ENCODE results near the gene GSTM3. TPM values are rescaled to one million over a fixed set of nuclear protein-coding genes. Genes with fewer than 3 reads are reported as not detected.
"Not testable (repeated sequence)": the region's sequence is repeated elsewhere in the genome, so short reads cannot be mapped to it uniquely, and the experiment has no call there.

The GSTM3 gene
- total RNA-seq, 1 experiment from 2014 or later = 2.2 TPM

- no peak overlapping the region for H3K27ac Mint-ChIP-seq
- no peak overlapping the region for H3K4me3 Mint-ChIP-seq
- H3K9me3 Mint-ChIP-seq = no peaks in the 10 kb centered on the region
- ChIA-PET POLR2A (no interaction called here), CTCF (no interaction called here)
- TF ChIP-seq, protein P1, sequence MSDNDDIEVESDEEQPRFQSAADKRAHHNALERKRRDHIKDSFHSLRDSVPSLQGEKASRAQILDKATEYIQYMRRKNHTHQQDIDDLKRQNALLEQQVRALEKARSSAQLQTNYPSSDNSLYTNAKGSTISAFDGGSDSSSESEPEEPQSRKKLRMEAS (CRISPR knock-in tag; IDR thresholded peaks at IDR 0.05) = no peak
- TF ChIP-seq ZBTB43 (CRISPR knock-in tag; IDR thresholded peaks at IDR 0.05) (no peak), GTF2I (CRISPR knock-in tag; conservative IDR thresholded peaks at IDR 0.05) (no peak), ARID4B (CRISPR knock-in tag; IDR thresholded peaks at IDR 0.05; ENCODE audit: borderline replicate concordance) (no peak), EMX1 (CRISPR knock-in tag; IDR thresholded peaks at IDR 0.05) (no peak), MLX (CRISPR knock-in tag; IDR thresholded peaks at IDR 0.05) (no peak)
- H3K36me3 Mint-ChIP-seq = no peaks in the 10 kb centered on the region
- H3K4me1 Mint-ChIP-seq = no peaks in the 10 kb centered on the region
- DNase-seq (ENCODE audit: low spot score) (no peak), ATAC-seq (no peak)
- H3K27me3 Mint-ChIP-seq (ENCODE audit: low read depth) = no peaks in the 10 kb centered on the region
Observed at GRCh38 chr1:109697066-109697465, 43.8 kb downstream of the GSTM3 start.

DNA sequence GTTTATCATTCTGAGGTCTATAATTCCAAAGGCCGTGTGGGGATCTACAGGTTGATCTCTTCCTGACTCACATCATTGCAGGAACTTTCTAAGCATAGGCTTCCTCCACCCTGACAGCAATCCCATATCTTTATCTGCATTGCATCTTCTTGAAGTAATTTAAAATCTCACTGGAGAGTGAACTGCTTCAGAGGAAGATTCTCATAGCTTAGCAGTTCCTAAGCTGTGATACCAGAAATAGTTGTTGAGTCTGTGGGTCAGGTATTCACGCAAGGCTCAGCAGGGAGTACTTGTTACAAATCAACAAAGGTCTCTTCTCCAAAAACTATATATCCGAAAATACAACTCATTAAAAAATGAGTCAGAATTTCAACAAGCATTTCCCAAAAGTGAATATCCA lies 45.7 kb downstream of the GSTM3 start:
- H3K4me3 Mint-ChIP-seq; ATAC-seq; H3K27ac Mint-ChIP-seq; POLR2A ChIA-PET; H3K27me3 Mint-ChIP-seq (ENCODE audit: low read depth); H3K9me3 Mint-ChIP-seq; H3K36me3 Mint-ChIP-seq; CTCF ChIA-PET; H3K4me1 Mint-ChIP-seq; DNase-seq (ENCODE audit: low spot score): not testable (repeated sequence)

DNA sequence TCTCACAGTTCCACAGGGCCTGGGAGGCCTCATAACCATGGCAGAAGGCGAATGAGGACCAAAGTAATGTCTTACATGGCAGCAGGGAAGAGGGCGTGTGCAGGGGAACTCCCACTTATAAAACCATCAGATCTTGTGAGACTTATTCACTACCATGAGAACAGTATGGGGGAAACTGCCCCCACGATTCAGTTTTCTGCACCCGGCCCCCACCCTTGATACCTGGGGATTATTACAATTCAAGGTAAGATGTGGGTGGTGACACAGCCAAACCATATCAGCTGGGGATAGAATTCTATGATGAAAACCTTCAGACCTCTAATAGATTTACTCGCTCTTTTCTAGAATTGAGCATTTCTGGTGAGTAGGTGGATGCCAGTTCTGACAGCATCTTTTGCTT lies 46.4 kb downstream of the GSTM3 start:
- H3K36me3 Mint-ChIP-seq; H3K4me3 Mint-ChIP-seq; H3K27ac Mint-ChIP-seq; POLR2A ChIA-PET; H3K9me3 Mint-ChIP-seq; DNase-seq (ENCODE audit: low spot score); CTCF ChIA-PET; H3K27me3 Mint-ChIP-seq (ENCODE audit: low read depth); H3K4me1 Mint-ChIP-seq; ATAC-seq: not testable (repeated sequence)

DNA sequence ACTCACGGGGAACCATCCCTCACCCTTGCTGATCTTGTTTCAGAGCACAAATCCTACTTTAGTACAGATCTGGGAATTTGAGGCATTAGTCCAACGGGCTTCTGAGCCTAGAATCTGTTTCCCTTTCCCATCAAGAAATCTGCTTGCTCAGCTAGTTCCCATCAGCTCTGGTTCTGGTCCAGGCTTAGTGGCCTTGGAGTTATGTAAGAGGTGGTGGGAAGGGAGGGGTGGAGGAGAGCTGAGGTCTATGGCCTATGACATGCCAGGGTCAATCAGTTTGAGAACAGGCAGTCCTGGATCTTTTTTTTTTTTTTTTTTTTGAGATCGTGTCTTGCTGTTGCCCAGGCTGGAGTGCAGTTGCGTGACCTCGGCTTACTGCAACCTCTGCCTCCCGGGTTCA lies 49.1 kb downstream of the GSTM3 start:
- Mint-ChIP-seq H3K36me3 (no peaks in the 10 kb centered on the region), H3K9me3 (no peaks in the 10 kb centered on the region), H3K27me3 (ENCODE audit: low read depth) (no peaks in the 10 kb centered on the region), H3K27ac (no peak overlapping the region), H3K4me3 (no peak overlapping the region), H3K4me1 (no peaks in the 10 kb centered on the region)
- CTCF ChIA-PET = no interaction called here
- no peak for DNase-seq (ENCODE audit: low spot score)
- POLR2A ChIA-PET = no interaction called here
- ATAC-seq = no peak
- TF ChIP-seq, protein P2, sequence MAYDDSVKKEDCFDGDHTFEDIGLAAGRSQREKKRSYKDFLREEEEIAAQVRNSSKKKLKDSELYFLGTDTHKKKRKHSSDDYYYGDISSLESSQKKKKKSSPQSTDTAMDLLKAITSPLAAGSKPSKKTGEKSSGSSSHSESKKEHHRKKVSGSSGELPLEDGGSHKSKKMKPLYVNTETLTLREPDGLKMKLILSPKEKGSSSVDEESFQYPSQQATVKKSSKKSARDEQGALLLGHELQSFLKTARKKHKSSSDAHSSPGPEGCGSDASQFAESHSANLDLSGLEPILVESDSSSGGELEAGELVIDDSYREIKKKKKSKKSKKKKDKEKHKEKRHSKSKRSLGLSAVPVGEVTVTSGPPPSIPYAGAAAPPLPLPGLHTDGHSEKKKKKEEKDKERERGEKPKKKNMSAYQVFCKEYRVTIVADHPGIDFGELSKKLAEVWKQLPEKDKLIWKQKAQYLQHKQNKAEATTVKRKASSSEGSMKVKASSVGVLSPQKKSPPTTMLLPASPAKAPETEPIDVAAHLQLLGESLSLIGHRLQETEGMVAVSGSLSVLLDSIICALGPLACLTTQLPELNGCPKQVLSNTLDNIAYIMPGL (CRISPR knock-in tag; IDR thresholded peaks at IDR 0.05) = no peak
- TF ChIP-seq CREB1 (CRISPR knock-in tag; IDR thresholded peaks at IDR 0.05) (no peak), SP1 (CRISPR knock-in tag; conservative IDR thresholded peaks at IDR 0.05) (no peak), SMAD3 (CRISPR knock-in tag; IDR thresholded peaks at IDR 0.05; ENCODE audit: borderline replicate concordance) (no peak), ATF2 (CRISPR knock-in tag; IDR thresholded peaks at IDR 0.05; ENCODE audit: borderline replicate concordance, low read depth) (no peak)
- TF ChIP-seq, protein P3, sequence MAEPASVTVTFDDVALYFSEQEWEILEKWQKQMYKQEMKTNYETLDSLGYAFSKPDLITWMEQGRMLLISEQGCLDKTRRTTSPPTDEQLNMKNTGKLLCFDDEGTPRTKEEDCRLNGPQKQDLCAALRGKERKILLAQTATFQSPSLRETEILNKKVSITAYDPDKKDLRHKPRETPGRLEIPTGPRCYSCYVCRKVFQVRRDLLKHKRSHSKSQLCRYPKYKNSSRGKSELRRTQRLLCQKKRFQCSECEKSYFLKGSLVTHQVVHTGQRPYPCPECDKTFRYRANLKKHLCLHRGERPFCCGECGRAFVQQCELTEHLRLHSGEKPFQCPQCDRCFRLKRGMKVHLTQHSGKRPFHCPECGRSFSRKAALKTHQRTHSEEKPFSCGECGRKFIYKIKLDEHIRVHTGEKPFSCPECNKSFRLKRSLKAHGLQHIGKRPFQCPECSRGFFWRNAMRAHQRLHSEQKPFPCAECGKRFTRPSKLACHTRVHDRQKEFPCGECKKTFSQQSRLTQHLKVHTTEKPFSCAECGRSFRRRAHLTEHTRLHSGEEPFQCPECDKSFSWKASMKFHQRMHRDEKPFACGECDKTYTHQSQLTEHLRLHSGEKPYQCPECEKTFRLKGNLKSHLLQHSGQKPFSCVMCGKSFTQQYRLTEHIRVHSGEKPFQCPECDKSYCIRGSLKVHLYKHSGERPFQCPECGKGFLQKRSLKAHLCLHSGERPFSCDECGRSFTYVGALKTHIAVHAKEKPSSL (CRISPR knock-in tag; conservative IDR thresholded peaks at IDR 0.05) = no peak
- TF ChIP-seq, protein P4, sequence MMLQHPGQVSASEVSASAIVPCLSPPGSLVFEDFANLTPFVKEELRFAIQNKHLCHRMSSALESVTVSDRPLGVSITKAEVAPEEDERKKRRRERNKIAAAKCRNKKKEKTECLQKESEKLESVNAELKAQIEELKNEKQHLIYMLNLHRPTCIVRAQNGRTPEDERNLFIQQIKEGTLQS (CRISPR knock-in tag; conservative IDR thresholded peaks at IDR 0.05) = no peak
- TF ChIP-seq, protein P5, sequence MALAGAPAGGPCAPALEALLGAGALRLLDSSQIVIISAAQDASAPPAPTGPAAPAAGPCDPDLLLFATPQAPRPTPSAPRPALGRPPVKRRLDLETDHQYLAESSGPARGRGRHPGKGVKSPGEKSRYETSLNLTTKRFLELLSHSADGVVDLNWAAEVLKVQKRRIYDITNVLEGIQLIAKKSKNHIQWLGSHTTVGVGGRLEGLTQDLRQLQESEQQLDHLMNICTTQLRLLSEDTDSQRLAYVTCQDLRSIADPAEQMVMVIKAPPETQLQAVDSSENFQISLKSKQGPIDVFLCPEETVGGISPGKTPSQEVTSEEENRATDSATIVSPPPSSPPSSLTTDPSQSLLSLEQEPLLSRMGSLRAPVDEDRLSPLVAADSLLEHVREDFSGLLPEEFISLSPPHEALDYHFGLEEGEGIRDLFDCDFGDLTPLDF (CRISPR knock-in tag; IDR thresholded peaks at IDR 0.05) = no peak
